IMR-90 (cell line): ENCODE data around the gene PLXDC2. TPM values are rescaled to one million over a fixed set of nuclear protein-coding genes. Genes with fewer than 3 reads are reported as not detected.

Experiments
- ATAC-seq: fragments of 200-7000 bp; cut with Tn5 transposase; 2 replicates; pipeline ENCODE4 v1.9.1; 2020; ENCODE audit warnings: low read depth, mild to moderate bottlenecking, moderate library complexity
- BruUV-seq: library from RNA; stranded (reverse); fragments of 400-500 nt; replicated peaks from 2 replicates; lab custom pipeline; 2021; lab: Mats Ljungman, UMichigan
- CTCF ChIA-PET: fragments of 300-600 bp; formaldehyde crosslinking; extraction: SDS; loops from one replicate; lab custom pipeline; 2021; ENCODE audit warnings: antibody characterized with exemption; lab: Yijun Ruan, JAX
- POLR2A ChIA-PET: fragments of 300-600 bp; sonication (Branson Sonifier 250); formaldehyde crosslinking; loops from one replicate; lab custom pipeline; 2022; ENCODE audit warnings: antibody characterized with exemption; ENCODE audit not compliant: unreplicated experiment; lab: Charles Lee
- DNase-seq: peaks from one replicate; pipeline ENCODE4 v3.0.0; 2013
- H2AFZ ChIP-seq: replicated peaks from 2 replicates; pipeline ENCODE3; 2013; ENCODE audit warnings: low read length, mild to moderate bottlenecking; ENCODE audit not compliant: poor library complexity
- H2AK5ac ChIP-seq: 2 replicates; pipeline ENCODE4 v1.6.1; 2013; ENCODE audit warnings: low read depth, low read length, inconsistent platforms
- H2AK9ac ChIP-seq: replicated peaks from 2 replicates; pipeline ENCODE3; 2013; ENCODE audit warnings: mild to moderate bottlenecking, low read depth, low read length, moderate library complexity; ENCODE audit not compliant: poor library complexity
- H2BK120ac ChIP-seq: 2 replicates; pipeline ENCODE4 v1.6.1; 2013; ENCODE audit warnings: low read depth, low read length, inconsistent platforms
- H2BK15ac ChIP-seq: 3 replicates; pipeline ENCODE4 v1.6.1; 2013; ENCODE audit warnings: low read depth, low read length, inconsistent platforms
- H2BK20ac ChIP-seq: 2 replicates; pipeline ENCODE4 v1.6.1; 2013; ENCODE audit warnings: low read depth, mild to moderate bottlenecking, inconsistent platforms, low read length, moderate library complexity
- H2BK5ac ChIP-seq: 2 replicates; pipeline ENCODE4 v1.6.1; 2013; ENCODE audit warnings: mild to moderate bottlenecking, low read depth, low read length, inconsistent platforms; ENCODE audit not compliant: poor library complexity, severe bottlenecking
- H3K14ac ChIP-seq: replicated peaks from 2 replicates; pipeline ENCODE4 v1.6.1; 2013; ENCODE audit warnings: low read depth, low read length, inconsistent platforms
- H3K18ac ChIP-seq: 2 replicates; pipeline ENCODE4 v1.6.1; 2013; ENCODE audit warnings: low read depth, low read length, control low read depth
- H3K23ac ChIP-seq: 2 replicates; pipeline ENCODE4 v1.6.1; 2013; ENCODE audit warnings: low read depth, low read length, inconsistent platforms
- H3K27ac ChIP-seq: 2 replicates; pipeline ENCODE4 v1.5.1; 2013; ENCODE audit warnings: mild to moderate bottlenecking, control low read depth, low read length; ENCODE audit not compliant: insufficient read depth
- H3K27me3 ChIP-seq: 2 replicates; pipeline ENCODE4 v1.6.1; 2013; ENCODE audit warnings: low read length; ENCODE audit not compliant: control insufficient read depth, insufficient read depth
- H3K36me3 ChIP-seq: 2 replicates; pipeline ENCODE4 v1.6.1; 2013; ENCODE audit warnings: low read length, mixed read lengths; ENCODE audit not compliant: control insufficient read depth, insufficient read depth
- H3K4ac ChIP-seq: 2 replicates; pipeline ENCODE4 v1.6.1; 2013; ENCODE audit warnings: low read depth, low read length, inconsistent platforms
- H3K4me1 ChIP-seq: 2 replicates; pipeline ENCODE4 v1.6.1; 2013; ENCODE audit warnings: low read length, mixed read lengths; ENCODE audit not compliant: control insufficient read depth, insufficient read depth
- H3K4me2 ChIP-seq: 2 replicates; pipeline ENCODE4 v1.6.1; 2013; ENCODE audit warnings: low read depth, mild to moderate bottlenecking, control low read depth, low read length, moderate library complexity
- H3K4me3 ChIP-seq: 2 replicates; pipeline ENCODE4 v1.5.1; 2013; ENCODE audit warnings: low read depth, mild to moderate bottlenecking, control low read depth, low read length, moderate library complexity; ENCODE audit not compliant: insufficient read depth
- H3K56ac ChIP-seq: 2 replicates; pipeline ENCODE4 v1.6.1; 2013; ENCODE audit warnings: low read length, inconsistent platforms; ENCODE audit not compliant: insufficient read depth; ENCODE audit errors: extremely low read depth
- H3K79me1 ChIP-seq, 2 experiments: 2 replicates each; pipeline ENCODE4 v1.6.1; 2013; ENCODE audit warnings: low read length in 2 of 2, inconsistent platforms in 1 of 2, low read depth in 1 of 2
- H3K9ac ChIP-seq: 2 replicates; pipeline ENCODE4 v1.6.1; 2013; ENCODE audit warnings: low read depth, low read length, control low read depth
- H3K9me1 ChIP-seq: 2 replicates; pipeline ENCODE4 v1.6.1; 2013; ENCODE audit warnings: low read length, inconsistent platforms; ENCODE audit not compliant: insufficient read depth
- H3K9me3 ChIP-seq: 2 replicates; pipeline ENCODE4 v1.6.1; 2013; ENCODE audit warnings: low read length; ENCODE audit not compliant: control insufficient read depth, insufficient read depth
- H4K20me1 ChIP-seq: 2 replicates; pipeline ENCODE4 v1.6.1; 2013; ENCODE audit warnings: low read length, inconsistent platforms; ENCODE audit not compliant: insufficient read depth
- H4K5ac ChIP-seq: 2 replicates; pipeline ENCODE4 v1.6.1; 2013; ENCODE audit warnings: mild to moderate bottlenecking, low read depth, low read length, control low read depth
- H4K8ac ChIP-seq, 2 experiments: 2 replicates each; pipeline ENCODE4 v1.6.1; 2013; ENCODE audit warnings: low read depth in 2 of 2, low read length in 2 of 2, control low read depth in 1 of 2, inconsistent platforms in 1 of 2
- H4K91ac ChIP-seq: 2 replicates; pipeline ENCODE4 v1.6.1; 2013; ENCODE audit warnings: low read depth, low read length, inconsistent platforms; ENCODE audit not compliant: insufficient read depth
- RAD21 ChIP-seq: IDR thresholded peaks from 2 replicates; pipeline ENCODE4 v1.6.1; 2012; ENCODE audit warnings: low read length, improper control_type of control experiment
- USF2 ChIP-seq: fragments of 150-350 bp; IDR thresholded peaks from 2 replicates; pipeline ENCODE4 v1.6.1; 2017; ENCODE audit warnings: mild to moderate bottlenecking, antibody characterized with exemption, low read length, low read depth
- WGBS, 2 experiments: methylation state at CpG; one replicate each; pipeline versions ENCODE4 v1.1.5 to v1.1.7; 2013; ENCODE audit warnings: missing lambda C conversion rate in 2 of 2; ENCODE audit not compliant: insufficient read length in 1 of 2; ENCODE audit errors: extremely low coverage in 2 of 2; 5-methylcytosine and 5-hydroxymethylcytosine counted together
- dilution Hi-C: fragments of 300-500 bp; cut with HindIII; formaldehyde crosslinking; loops from one replicate; pipeline ENCODE4 v1.14.3; 2018; ENCODE audit warnings: low sequenced_read_pairs; ENCODE audit not compliant: unreplicated experiment
- in situ Hi-C: fragments of 300-500 bp; cut with MboI; formaldehyde crosslinking; loops from 3 replicates; pipeline ENCODE4 v1.14.3; 2019; ENCODE audit warnings: low sequenced_read_pairs, inconsistent platforms, mixed read lengths
- intact Hi-C: fragments of 100-400 bp; cut with micrococcal nuclease; formaldehyde crosslinking; loops from 2 replicates; pipeline ENCODE4 v1.10.0; 2022
- polyA plus RNA-seq, 3 experiments: library from polyadenylated mRNA; depleted of rRNA; stranded (reverse); fragments of >200 nt; gene quantifications; 2 replicates each; pipeline ENCODE4 v1.2.3, GENCODE V29; 2012; ENCODE audit warnings: low replicate concordance in 1 of 3
- total RNA-seq: library from RNA; depleted of rRNA; stranded (reverse); fragments of >200 nt; gene quantifications from 2 replicates; pipeline ENCODE4 v1.2.3, GENCODE V29; 2012

The PLXDC2 gene
- total and polyA plus RNA-seq, 2 of the 4 experiments (the other 2 are of a cell fraction): 3.2 to 6.1 TPM

GRCh38 chr10:19979628-19980027, 163.4 kb downstream of the PLXDC2 start:
- Histone ChIP-seq H3K56ac (no peak overlapping the region), H4K8ac (no peak overlapping the region), H3K79me1 (peaks cover 0 to 2% of the 10 kb centered on the region in 2 experiments; a peak in 1 of 4 replicates), H3K27me3 (no peaks in the 10 kb centered on the region), H4K5ac (no peak overlapping the region), H3K14ac (no peak overlapping the region), H3K23ac (no peak overlapping the region), H4K91ac (no peak overlapping the region), H2BK15ac (no peak overlapping the region), H3K9me1 (0 out of 2 replicates have a peak, but pooled peaks cover 2% of the 10 kb centered on the region), H2BK120ac (no peak overlapping the region), H4K20me1 (no peaks in the 10 kb centered on the region), H2BK5ac (no peak overlapping the region), H3K36me3 (no peaks in the 10 kb centered on the region), H2AFZ (no peak overlapping the region), H3K4ac (no peak overlapping the region), H2AK9ac (no peak overlapping the region), H2AK5ac (no peak overlapping the region; the same call in 1 of the 2 replicates), H3K9me3 (no peaks in the 10 kb centered on the region), H3K4me2 (0 out of 2 replicates have a peak overlapping the region, but pooled peaks have one; percentile 9), H3K27ac (no peak overlapping the region), H2BK20ac (no peak overlapping the region), H3K4me3 (no peak overlapping the region), H3K4me1 (peaks cover 7% of the 10 kb centered on the region), H3K18ac (no peak overlapping the region), H3K9ac (no peak overlapping the region)
- in situ Hi-C loops (no loop called here), dilution Hi-C loops (no loop called here), intact Hi-C loops (loop anchor here (5.0 kb wide), 1 partner anchor 162 kb away; the partner anchor contains the start of gene PLXDC2)
- DNase-seq (peak; percentile 34), ATAC-seq (peak; percentile 79)
- POLR2A ChIA-PET: no interaction called here
- CTCF ChIA-PET: interaction anchor here (0.7 kb wide), 1 partner anchor 71 kb away, joined by 3 read pairs; no protein-coding TSS in a partner anchor
- WGBS, 2 experiments: no CpG with 5 or more reads among the region's 6 CpGs
- no peak for TF ChIP-seq USF2
- no peak for TF ChIP-seq RAD21
- no TSS peak for BruUV-seq
